ENCODE measurements around the gene NBEAL2.
"Not testable (repeated sequence)": the region's sequence is repeated elsewhere in the genome, so short reads cannot be mapped to it uniquely, and the experiment has no call there.

The NBEAL2 gene

GRCh38 chr3:46960081-46960701, 19.3 kb upstream of the NBEAL2 start:
- no peak for DNase-seq (ENCODE audit: low read depth in 1 of 2, low spot score in 1 of 2)

- DNase-seq (ENCODE audit: low read depth in 1 of 2, low spot score in 1 of 2): no peak
Measured at GRCh38 chr3:46960835-46961234, 18.6 kb upstream of the NBEAL2 start.

- DNase-seq (ENCODE audit: low read depth in 1 of 2, low spot score in 1 of 2): no peak
Measured at GRCh38 chr3:46962427-46962826, 17.0 kb upstream of the NBEAL2 start.

- no peak for DNase-seq (ENCODE audit: low read depth in 1 of 2, low spot score in 1 of 2)
Measured at GRCh38 chr3:46962990-46963389, 16.5 kb upstream of the NBEAL2 start.

GRCh38 chr3:46964038-46964590, 15.4 kb upstream of the NBEAL2 start:
- not testable (repeated sequence) for DNase-seq (ENCODE audit: low read depth in 1 of 2, low spot score in 1 of 2)

GRCh38 chr3:46965151-46965550, 14.3 kb upstream of the NBEAL2 start:
- no peak for DNase-seq (ENCODE audit: low read depth in 1 of 2, low spot score in 1 of 2)

- no peak for DNase-seq (ENCODE audit: low read depth in 1 of 2, low spot score in 1 of 2)
Measured at GRCh38 chr3:46966811-46967210, 12.7 kb upstream of the NBEAL2 start.

- no peak for DNase-seq (ENCODE audit: low read depth in 1 of 2, low spot score in 1 of 2)
Measured at GRCh38 chr3:46968783-46969428, 10.6 kb upstream of the NBEAL2 start.

GRCh38 chr3:46970391-46971091, 8.9 kb upstream of the NBEAL2 start:
- DNase-seq (ENCODE audit: low read depth in 1 of 2, low spot score in 1 of 2): no peak

- no peak for DNase-seq (ENCODE audit: low read depth in 1 of 2, low spot score in 1 of 2)
Measured at GRCh38 chr3:46971151-46971550, 8.3 kb upstream of the NBEAL2 start.

GRCh38 chr3:46971742-46972141, 7.7 kb upstream of the NBEAL2 start:
- DNase-seq (ENCODE audit: low read depth in 1 of 2, low spot score in 1 of 2): no peak

GRCh38 chr3:46972396-46972795, 7.1 kb upstream of the NBEAL2 start:
- DNase-seq (ENCODE audit: low read depth in 1 of 2, low spot score in 1 of 2): no peak

GRCh38 chr3:46974421-46975171, 4.9 kb upstream of the NBEAL2 start:
- DNase-seq (ENCODE audit: low read depth in 1 of 2, low spot score in 1 of 2): no peak

GRCh38 chr3:46976326-46977190, 2.9 kb upstream of the NBEAL2 start, which contains the start of gene CCDC12:
TSS of gene CCDC12 (minus strand) at chr3:46976745. CDS start at chr3:46976732, 13 bp downstream.
- peak; percentile 81 to 90 for DNase-seq (ENCODE audit: low read depth in 1 of 2, low spot score in 1 of 2)

- DNase-seq (ENCODE audit: low read depth in 1 of 2, low spot score in 1 of 2): no peak
Measured at GRCh38 chr3:46977811-46978195, 1.7 kb upstream of the NBEAL2 start.

GRCh38 chr3:46978381-46978780, 1.1 kb upstream of the NBEAL2 start:
- no peak for DNase-seq (ENCODE audit: low read depth in 1 of 2, low spot score in 1 of 2)

- no peak for DNase-seq (ENCODE audit: low read depth in 1 of 2, low spot score in 1 of 2)
Measured at GRCh38 chr3:46979958-46980497, 562 bp downstream of the NBEAL2 start.

- DNase-seq (ENCODE audit: low read depth in 1 of 2, low spot score in 1 of 2): no peak
Measured at GRCh38 chr3:46981932-46982471, 2.5 kb downstream of the NBEAL2 start.

GRCh38 chr3:46982546-46982945, 3.1 kb downstream of the NBEAL2 start:
- no peak for DNase-seq (ENCODE audit: low read depth in 1 of 2, low spot score in 1 of 2)
